Measurements from ENCODE around the gene ZFYVE9.
"Not testable (repeated sequence)": the region's sequence is repeated elsewhere in the genome, so short reads cannot be mapped to it uniquely, and the experiment has no call there.

The ZFYVE9 gene

DNA sequence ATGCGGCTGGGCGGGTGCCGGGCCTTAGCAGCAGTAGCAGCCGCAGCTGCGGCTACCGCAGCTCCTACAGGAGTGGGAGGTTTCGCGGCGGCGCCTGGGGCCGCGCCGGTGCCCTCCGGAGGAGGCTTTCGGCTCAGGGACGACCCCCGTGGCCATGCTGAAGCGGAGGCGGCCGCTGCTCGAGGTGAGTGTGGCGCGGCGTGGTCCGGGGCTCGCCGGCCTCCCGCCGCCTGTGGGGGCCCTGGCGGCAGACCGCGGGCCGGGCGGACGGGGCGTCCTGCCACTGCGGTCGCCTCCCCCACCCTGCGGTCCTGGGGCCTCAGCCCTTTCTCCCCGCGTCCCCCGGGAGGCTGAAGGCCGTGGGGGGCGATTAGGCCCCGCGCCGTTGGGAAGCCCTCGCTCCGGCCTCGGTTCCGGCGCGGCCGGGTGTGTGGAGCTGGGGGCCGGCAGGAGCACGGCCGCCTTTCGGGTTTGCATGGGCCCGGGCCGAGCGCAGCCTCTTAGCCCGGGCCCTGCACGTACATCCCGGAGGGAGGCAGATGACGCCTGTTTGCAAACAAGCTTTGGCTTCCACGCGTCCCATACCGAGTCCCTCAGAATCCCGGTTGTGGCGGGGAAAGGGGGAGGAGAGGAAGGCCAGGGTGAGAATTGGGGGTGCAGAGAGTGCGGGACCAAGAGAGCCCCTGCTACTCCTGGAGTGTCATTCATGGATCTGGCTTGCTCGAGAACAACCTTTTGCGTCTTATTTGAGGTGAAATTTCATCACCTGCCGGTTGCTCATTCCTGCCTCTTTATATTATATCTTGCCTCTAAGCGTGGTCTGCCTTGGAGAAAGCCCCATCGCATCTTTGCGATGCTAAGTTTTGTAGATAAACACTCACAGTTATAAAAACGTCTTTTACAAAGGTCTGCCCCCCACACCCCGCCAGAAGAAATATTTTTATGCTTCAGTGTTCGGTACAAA lies 613 bp downstream of the ZFYVE9 start:
- peak; percentile 4 to 35 for DNase-seq (ENCODE audit: low read depth in 1 of 2, low spot score in 1 of 2)

DNA sequence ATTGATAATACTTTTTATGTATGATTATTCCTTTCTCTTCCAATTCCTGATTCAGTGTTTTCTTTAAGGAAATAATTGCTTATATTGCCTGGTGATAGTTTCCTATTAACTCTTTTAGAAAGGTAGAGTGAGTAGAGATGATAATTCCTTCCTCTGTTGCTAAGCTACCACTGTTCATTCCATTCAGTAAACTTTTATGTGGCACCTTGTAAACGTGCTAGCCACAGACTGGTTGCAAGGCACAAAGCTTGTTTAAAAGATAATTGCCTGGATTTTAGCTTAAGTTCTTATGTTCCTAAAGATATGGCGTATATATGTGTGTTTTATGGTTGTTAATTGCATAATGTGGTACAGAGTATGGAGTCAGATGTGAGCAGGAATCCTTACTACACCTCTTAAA lies 3.2 kb downstream of the ZFYVE9 start:
- no peak for DNase-seq (ENCODE audit: low read depth in 1 of 2, low spot score in 1 of 2)

DNA sequence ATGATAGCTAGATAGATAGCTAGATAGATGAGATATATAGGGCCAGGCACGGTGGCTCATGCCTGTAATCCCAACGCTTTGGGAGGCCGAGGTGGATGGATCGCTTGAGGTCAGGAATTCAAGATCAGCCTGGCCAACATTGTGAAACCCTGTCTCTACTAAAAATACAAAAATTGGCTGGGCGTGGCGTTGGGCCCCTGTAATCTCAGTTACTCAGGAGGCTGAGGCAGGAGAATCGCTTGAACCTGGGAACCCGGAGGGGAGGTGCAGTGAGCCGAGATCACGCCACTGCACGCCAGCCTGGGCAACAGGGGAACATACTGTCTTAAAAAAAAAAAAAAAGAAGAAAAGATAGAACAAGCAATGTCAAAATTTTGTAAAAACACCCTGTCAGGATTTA lies 8.6 kb downstream of the ZFYVE9 start:
- DNase-seq (ENCODE audit: low read depth in 1 of 2, low spot score in 1 of 2): not testable (repeated sequence)

DNA sequence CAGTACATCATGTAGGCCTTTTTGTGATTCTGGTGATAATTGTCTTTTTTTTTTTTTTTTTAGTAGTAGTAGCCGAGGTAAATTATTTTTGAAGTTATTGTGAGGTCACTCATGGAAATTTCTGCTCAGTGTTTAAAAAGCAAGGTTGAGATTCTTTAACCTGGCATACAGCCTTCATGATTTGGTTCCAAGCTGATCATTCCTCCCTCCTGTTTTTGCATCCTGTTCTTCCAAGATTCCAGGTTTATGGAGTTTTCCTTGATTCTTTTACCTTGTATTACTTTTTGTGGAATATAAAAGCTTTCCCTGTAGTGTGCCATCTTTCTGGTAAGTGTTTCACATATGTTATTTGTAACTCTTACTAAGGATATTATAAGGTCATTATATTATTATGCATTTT lies 9.1 kb downstream of the ZFYVE9 start:
- DNase-seq (ENCODE audit: low read depth in 1 of 2, low spot score in 1 of 2): no peak

DNA sequence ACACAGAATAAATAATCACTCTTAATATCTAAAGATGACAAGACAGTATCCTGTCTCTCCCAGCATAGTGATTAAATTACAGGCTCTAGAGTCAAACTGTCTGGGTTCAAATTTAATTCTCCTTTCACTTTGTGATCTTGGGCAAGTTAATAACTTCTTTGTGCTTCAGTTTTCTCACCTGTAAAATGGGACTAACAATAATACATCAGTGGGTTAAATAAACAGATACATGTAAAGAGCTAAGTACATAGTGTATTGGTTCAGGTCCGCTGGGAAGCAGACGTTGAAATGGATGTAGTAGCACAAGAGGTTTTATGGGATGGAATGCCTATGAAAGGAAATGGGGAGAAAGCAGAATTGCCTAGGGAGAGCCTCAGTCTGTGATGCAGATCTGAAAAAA lies 10.7 kb downstream of the ZFYVE9 start:
- no peak for DNase-seq (ENCODE audit: low read depth in 1 of 2, low spot score in 1 of 2)

DNA sequence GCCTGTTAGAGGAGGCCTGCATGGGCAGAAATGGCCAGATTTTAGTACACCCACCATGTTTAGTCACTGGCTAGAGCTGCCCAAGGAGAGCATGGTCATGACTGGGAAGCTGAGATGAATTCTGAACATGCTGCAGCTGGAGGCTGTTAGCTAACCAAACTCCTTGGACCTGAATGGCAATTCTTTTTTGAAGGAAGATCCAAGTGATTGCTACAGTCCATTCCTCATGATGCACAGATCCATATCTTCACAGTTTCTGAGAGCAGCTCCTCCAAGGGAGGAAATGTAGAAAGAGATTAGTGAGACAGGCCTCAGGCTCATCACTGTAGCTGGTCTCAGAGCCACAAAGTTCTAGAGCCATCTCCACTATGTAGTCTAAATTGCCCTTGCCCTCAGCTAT lies 11.1 kb downstream of the ZFYVE9 start:
- DNase-seq (ENCODE audit: low read depth in 1 of 2, low spot score in 1 of 2): no peak

DNA sequence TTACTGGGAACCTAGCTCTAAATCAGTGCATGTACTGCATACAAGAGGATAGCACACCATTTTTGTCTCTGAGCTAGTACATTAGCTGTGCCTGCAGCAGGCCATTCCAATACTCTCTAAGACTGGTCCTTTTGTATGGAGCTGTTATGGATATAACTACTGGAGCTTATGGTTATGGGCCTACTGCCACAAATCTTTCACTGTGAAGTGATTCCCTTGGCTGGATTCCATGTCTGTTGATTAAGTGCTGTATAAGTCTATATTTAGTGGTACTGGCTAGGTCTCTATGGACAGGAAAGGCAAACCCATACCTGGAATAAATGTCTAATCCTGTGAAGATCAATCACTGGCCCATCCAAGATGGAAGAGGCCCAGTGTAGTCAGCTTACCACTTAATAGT lies 12.0 kb downstream of the ZFYVE9 start:
- no peak for DNase-seq (ENCODE audit: low read depth in 1 of 2, low spot score in 1 of 2)

DNA sequence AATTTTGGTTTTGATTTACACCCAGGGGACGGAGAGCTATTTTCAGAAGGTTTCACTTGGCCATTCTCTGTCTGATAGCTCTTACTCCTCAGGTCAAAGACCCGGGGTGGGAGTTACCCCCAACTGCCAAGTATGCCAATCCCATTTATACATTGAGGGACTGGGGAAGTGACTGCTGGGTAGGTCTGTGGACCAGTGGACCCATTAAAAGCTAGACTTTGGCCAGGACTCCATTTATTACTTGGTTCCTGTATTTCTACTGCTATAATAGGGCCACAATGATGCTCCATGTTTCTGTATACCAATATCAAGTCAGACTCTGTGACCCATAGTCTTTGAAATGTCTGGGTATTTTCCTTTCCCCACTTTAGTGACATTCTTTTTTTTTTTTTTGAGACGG lies 14.6 kb downstream of the ZFYVE9 start:
- no peak for DNase-seq (ENCODE audit: low read depth in 1 of 2, low spot score in 1 of 2)

DNA sequence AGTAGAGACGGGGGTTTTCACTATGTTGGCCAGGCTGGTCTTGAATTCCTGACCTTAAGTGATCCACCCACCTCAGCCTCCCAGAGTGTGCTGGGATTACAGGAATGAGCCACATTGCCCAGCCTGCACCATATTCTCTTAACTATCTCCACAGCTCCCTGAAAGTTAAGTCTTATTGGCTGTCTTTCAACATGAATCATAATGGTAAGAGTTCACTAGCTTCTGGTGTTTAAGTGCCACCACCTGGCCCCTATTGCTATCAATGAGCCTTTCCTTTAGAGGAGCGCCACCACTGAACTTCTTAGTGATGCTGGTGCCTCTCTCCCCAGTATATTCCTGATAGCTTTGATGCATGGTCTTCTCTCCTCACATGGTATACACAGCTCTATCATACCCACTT lies 15.7 kb downstream of the ZFYVE9 start:
- no peak for DNase-seq (ENCODE audit: low read depth in 1 of 2, low spot score in 1 of 2)

DNA sequence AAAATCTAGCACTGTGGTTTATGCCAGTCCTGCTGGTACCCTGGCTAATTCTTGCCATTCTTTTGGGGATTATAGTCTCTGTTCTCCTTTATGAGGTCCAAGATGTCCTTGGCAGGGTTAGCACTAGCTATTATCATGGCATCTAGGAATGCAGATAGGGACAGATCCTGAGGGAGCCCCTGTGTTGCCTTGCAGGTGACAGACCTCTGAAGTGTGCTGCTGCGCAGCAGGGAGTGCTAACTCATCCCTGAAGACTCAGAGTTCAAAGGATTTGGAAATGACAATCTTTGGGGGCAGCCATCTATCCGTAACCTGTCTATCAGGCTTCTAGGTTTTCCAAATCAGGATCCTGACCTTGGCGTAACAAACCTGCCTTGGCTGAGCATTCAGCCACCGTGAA lies 16.3 kb downstream of the ZFYVE9 start:
- no peak for DNase-seq (ENCODE audit: low read depth in 1 of 2, low spot score in 1 of 2)

DNA sequence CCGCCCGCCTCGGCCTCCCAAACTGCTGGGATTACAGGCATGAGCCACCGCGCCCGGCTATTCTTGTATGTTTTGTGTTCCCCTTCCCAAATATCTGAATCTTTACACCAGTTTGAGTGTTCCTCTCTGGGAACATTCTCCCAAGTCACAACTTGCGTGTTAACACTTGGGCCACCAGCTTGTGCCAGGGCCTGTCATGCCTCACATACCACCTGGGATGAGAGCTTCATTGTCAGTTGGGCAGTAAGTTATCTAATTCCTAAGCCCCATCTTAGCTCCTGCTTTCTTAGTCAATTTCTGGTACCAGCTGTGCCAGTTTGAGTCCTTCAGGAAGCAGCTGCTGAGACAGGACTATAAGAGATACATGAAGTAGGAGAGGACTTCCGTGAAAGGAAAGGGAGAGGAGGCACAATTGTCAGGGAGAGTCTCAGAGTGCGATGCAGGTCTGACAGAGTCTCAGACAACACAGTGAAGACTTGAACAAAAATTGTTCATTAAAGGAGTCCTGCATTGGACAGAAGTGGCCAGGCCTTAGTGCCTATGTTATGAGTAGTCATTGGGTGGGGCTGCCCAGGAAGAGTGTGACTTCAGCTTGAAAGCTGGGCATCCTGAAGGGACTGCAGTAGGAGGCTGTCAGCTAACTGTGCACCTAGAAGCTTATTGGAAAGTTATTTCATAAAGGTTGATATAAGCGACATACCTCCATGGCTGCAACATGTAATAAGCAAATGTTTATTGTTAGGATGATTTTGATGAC lies 17.3 kb downstream of the ZFYVE9 start:
- no peak for DNase-seq (ENCODE audit: low read depth in 1 of 2, low spot score in 1 of 2)

DNA sequence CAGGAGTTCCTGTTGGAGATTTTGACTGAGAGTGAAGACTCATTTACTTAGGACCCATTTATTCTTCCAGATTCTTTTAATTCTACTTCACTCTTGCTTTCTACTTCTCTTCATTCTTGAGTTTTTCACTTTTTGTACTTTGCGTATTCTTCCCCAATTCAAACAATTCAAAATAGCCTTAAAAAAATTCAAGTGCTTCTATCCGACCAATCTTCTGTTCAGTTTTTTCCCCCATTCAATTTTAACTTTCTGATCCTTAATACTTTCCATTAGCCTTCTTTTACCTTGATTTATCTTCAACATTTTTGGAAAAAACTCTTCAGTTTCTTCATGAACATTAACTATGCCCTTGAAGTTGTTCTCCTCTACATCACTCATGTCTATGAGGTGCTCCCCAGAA lies 21.1 kb downstream of the ZFYVE9 start:
- DNase-seq (ENCODE audit: low read depth in 1 of 2, low spot score in 1 of 2): no peak

DNA sequence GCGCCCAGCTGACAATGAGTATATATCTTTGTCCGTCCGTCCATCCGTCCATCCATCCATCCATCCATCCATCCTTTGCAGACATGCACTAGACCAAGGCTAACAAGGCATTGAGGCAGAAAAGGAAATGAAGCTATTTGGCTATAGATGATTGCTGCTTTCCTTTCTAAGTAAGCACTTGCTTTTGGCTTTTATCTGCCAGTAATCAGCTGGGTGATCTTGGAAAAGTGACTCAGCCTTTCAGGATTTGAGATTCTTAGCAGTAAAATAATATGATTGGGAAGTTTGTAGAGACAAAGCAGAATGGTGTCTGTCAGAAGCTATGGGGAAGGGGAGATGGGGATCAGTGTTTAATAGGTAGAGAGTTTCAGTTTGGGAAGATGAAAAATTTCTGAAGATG lies 22.7 kb downstream of the ZFYVE9 start:
- DNase-seq (ENCODE audit: low read depth in 1 of 2, low spot score in 1 of 2): no peak

DNA sequence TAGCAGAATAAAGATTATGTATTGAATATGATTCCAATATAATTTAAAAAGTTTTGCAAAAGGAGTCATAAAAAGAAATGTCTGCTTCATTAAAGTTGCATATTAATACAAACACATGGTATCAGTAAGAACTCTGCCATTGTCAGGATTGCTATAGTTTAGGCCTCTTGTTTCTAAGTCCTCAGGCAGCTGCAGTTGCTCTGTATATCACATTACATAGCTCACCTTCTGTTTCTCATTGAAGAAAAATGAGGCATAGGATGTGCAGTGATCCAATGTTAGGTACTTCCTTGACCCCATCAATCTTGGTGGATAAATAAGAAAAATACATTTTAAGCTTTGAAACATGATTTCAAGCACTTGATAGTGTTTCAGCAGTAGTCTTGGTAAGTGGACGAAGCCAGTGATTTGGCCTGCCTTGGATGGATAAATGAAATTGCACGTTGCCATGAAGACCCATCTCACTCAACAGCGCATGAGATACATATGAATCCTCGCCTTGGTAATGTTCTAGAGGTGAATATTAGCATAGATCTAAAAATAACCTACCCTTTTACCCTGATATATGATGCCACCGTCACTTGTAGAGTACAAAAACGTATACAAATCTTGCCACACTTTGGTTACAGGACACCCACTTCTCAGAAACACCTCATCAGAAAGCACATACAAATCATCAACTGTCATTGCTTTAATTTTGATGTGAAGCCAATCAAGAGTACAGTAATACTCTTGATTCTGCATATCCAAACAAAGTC lies 25.3 kb downstream of the ZFYVE9 start:
- DNase-seq (ENCODE audit: low read depth in 1 of 2, low spot score in 1 of 2): no peak

DNA sequence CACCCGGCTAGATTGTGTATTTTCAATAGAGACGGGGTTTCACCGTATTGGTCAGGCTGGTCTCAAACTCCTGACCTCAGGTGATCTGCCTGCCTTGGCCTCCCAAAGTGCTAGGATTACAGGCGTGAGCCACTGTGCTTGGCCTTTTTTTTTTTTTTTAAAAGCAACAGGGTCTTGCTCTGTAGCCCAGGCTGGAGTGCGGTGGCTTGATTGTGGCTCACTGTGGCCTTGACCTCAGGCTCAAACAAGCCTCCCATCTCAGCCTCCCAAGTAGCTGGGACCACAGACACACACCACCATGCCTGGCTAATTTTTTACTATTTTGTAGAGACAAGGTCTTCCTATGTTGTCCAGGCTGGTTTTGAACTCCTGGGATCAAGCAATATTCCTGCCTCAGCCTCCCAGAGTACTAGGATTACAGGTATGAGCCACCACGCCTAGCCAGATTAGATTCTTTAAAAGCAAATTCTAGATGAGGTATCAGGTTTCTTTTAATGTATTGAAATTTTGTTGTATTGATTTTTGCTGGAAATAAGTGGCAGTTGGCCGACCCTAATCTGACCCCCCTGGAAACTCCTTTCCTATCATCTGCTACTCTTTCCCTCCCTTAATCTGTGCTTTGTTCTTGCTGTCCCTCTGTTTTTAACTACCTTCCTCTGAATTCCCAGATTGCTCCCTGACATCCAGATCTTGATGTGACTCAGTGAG lies 26.6 kb downstream of the ZFYVE9 start:
- no peak for DNase-seq (ENCODE audit: low read depth in 1 of 2, low spot score in 1 of 2)

DNA sequence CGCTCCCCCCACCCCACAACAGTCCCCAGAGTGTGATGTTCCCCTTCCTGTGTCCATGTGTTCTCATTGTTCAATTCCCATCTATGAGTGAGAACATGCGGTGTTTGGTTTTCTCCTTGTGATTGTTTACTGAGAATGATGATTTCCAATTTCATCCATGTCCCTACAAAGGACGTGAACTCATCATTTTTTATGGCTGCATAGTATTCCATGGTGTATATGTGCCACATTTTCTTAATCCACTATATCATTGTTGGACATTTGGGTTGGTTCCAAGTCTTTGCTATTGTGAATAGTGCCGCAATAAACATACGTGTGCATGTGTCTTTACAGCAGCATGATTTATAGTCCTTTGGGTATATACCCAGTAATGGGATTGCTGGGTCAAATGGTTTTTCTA lies 29.3 kb downstream of the ZFYVE9 start:
- DNase-seq (ENCODE audit: low read depth in 1 of 2, low spot score in 1 of 2): not testable (repeated sequence)

DNA sequence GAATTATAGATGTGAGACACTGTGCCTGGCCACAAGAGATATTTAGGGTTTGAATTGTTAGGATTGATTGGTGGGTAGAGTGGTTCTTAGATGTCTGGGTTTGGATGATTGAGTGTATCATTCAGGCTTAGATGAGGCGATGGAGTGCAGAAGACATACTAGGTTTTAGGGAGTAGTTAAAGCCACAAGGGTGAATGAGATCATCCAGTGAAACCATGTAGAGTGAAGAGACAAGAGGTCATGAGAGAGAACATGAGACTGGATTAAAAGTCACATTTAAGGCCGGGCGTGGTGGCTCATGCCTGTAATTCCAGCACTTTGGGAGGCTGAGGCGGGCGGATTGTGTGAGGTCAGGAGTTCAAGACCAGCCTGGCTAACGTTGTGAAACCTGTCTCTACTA lies 37.2 kb downstream of the ZFYVE9 start:
- no peak for DNase-seq (ENCODE audit: low read depth in 1 of 2, low spot score in 1 of 2)

DNA sequence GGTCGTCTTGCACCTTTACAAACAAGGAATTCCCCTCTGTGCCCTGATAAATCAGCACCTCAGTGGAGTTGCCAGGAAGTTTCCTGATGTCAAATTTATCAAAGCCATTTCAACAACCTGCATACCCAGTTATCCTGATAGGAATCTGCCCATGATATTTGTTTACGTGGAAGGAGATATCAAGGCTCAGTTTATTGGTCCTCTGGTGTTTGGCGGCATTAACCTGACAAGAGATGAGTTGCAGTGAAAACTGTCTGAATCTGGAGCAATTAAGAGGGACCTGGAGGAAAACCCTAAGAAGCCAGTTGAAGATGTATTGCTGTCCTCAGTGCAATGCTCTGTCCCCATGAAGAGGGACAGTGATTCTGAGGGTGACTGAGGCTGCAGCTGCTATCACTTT lies 38.3 kb downstream of the ZFYVE9 start:
- DNase-seq (ENCODE audit: low read depth in 1 of 2, low spot score in 1 of 2): no peak

DNA sequence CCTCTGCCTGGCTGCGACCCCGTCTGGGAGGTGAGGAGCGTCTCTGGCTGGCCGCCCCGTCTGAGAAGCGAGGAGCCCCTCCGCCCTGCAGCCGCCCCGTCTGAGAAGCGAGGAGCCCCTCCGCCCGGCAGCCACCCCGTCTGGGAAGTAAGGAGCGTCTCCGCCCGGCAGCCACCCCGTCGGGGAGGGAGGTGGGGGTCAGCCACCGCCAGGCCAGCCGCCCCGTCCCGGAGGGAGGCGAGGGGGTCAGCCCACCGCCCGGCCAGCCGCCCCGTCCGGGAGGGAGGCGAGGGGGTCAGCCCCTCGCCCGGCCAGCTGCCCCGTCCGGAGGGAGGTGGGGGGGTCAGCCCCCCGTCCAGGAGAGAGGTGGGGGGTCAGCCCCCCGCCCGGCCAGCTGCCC lies 39.9 kb downstream of the ZFYVE9 start:
- not testable (repeated sequence) for DNase-seq (ENCODE audit: low read depth in 1 of 2, low spot score in 1 of 2)

DNA sequence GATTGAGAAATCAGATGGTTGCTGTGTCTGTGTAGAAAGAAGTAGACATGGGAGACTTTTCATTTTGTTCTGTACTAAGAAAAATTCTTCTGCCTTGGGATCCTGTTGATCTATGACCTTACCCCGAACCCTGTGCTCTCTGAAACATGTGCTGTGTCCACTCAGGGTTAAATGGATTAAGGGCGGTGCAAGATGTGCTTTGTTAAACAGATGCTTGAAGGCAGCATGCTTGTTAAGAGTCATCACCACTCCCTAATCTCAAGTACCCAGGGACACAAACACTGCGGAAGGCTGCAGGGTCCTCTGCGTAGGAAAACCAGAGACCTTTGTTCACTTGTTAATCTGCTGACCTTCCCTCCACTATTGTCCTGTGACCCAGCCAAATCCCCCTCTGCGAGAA lies 40.4 kb downstream of the ZFYVE9 start:
- DNase-seq (ENCODE audit: low read depth in 1 of 2, low spot score in 1 of 2): not testable (repeated sequence)

DNA sequence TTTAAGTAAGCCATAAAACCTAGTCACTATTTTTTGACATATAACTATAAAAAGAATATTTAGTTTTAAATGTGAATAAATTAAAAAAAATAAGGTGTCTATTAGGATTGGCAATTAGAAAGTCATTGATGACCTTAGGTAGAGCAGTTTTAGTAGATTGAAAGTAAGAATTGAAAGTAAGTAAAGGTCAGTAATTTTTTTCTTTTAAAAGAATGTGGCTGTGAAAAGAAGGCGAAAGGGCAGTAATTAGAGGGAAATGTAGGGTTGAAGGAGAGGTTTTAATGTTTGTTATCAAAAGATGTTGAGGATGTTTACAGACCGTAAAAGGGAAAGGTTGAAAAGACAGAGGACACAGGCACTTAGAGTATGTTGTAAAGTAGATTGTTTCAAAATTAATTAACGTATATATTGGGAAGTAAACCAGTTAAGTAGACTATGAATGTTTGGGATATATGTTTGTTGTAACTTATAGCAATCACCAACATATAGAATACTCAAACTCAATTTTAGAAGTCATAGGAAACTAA lies 41.0 kb downstream of the ZFYVE9 start:
- no peak for DNase-seq (ENCODE audit: low read depth in 1 of 2, low spot score in 1 of 2)

Measured in stimulated activated CD4-positive, alpha-beta T cell treated with anti-CD3 and anti-CD28 coated beads, Interleukin-15, amount 100 ng/mL, for 1 hour (primary cell).